Activated effector memory CD4-positive, alpha-beta T cell treated with anti-CD3 and anti-CD28 coated beads, Interleukin-2, amount 50 U/mL, for 16 hours (primary cell): ENCODE measurements around the gene RPP25L.

Experiments used
- DNase-seq: peaks from one replicate; pipeline ENCODE4 v3.0.0-alpha.2; 2020

RPP25L gene

DNA sequence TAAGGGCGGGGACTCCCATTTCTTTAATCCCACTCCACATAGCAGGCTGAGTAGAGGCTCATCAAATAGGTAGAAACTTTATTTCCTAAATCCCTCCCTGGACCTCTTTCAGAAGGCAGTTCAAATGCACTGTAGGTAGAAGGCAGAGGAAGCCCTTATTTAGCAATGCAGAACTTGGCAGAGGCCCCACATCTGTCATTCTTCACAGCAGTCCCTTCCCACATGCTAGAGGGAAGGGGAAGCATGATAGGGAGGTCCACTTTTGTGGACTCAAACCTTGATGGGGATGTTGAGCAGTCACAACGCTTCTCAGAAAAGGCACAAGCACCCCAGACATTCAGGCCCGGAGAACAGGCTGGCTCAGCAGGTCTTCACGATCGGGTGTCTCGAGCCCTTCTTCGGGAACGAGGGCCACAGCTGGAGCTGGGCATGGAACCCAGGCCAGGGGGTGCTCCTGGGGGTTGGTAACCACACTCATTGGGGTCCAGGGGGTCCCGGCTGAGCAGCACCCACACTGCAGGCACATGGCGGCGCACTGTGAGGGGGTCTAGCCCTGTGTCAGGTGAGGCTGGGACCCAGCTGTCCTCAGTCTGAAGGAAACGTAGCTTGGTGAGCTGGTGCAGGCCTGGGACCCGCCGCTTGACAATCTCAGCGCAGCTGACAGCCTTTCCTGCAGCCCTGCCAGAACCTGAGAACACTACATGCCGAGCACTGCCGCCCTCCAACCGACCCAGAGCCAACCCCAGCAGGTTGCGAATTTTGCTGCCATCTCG, 1.3 kb downstream of the RPP25L start:
- DNase-seq = no peak

DNA sequence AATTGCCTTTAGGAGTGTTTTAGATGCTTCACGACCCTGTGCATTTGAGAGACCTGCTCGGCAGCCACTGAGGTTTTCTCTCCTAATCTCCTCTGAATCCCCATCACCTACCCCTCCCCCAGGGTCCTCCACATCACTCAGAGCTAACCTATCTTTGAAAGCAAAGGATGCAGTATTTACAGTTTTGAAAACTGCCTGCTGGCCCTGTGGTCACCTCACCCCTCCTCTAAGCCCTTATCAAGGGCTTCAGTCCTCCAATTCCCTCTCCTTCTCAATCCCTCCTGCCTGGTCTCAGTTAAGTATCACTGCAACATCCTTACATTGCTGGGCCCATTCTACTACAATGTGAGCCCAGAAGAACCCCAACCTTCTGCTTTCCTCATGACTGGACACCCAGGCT, 4.6 kb downstream of the RPP25L start:
- no peak for DNase-seq

- DNase-seq = no peak
Observed at GRCh38 chr9:34606905-34607304, 5.0 kb downstream of the RPP25L start.

GRCh38 chr9:34606190-34606589, 5.7 kb downstream of the RPP25L start:
- no peak for DNase-seq

GRCh38 chr9:34603610-34604231, 8.2 kb downstream of the RPP25L start:
- DNase-seq = peak; percentile 93

DNA sequence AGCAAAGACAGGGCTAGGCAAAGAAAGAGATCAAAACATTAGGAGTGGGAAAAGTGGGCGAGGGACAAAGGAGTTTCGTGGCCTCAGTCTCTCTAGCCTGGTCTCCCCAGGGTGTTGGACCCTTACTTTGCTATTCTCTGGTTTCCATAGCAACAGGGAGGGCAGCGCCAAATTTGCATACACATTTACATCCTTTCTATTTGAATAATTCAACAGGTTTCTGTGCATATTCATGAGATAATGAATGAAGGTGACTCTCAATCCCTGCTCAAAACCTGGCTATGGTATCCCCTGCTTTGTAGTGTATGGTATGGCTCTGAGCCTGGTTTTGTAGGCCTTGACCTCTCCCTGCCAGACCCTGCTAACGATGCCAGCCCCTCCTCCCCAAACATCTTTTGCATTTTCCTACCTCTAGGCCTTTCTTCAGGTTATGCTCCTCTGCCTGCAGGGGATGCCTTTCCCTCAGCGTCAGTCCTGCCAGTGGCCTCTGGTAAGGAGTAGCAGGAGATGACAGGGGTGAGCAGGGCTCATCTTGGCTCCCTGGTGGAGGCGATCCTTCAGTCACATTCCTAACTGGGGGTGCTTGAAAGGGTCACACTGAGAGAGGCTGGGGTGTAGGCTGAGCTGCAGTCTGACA, 9.8 kb downstream of the RPP25L start:
- no peak for DNase-seq

DNA sequence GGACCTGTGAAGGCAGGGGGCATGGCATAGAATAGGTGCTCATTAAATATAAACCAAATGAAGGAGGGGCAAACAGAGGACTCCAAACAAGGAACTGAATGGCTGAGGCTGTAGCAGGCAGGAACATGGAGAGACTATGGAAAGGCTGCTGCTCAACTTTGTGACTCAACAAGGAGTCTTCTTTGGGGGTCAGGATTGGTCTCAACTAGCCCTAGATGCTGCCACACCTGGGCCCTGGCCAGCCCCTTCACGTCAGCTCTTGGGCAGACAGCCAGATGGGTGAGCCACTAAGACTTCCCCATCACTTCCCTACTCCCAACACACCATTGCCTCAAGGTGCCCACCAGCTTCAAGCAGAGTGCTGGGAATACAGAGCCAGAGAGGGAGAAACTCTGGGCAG, 11.0 kb downstream of the RPP25L start:
- no peak for DNase-seq

DNA sequence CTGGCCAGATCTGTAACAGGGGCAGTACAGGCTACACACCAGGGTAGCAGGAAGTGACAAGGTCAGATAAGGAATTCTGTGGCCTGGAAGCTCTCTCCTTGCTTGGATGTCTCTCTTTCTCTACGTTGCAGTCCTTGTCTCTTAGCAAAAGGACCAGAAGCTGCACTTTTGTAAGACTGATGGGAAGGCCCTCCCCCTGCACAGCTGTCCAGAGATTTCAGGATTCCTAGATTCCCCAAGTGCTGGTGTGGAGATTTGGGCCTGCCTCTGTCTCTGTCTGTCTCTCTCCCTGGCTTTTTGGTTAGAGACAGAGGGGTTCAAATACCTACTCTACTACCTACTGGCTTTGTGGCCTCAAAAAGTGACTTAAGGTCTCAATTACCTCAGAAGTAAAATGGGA, 12.4 kb downstream of the RPP25L start:
- DNase-seq = no peak

GRCh38 chr9:34594177-34594576, 17.7 kb downstream of the RPP25L start:
- DNase-seq = no peak

GRCh38 chr9:34592895-34593601, 18.8 kb downstream of the RPP25L start:
- no peak for DNase-seq

- no peak for DNase-seq
Observed at GRCh38 chr9:34591917-34592866, 19.7 kb downstream of the RPP25L start.

GRCh38 chr9:34591248-34591916, 20.5 kb downstream of the RPP25L start:
- peak; percentile 92 for DNase-seq

DNA sequence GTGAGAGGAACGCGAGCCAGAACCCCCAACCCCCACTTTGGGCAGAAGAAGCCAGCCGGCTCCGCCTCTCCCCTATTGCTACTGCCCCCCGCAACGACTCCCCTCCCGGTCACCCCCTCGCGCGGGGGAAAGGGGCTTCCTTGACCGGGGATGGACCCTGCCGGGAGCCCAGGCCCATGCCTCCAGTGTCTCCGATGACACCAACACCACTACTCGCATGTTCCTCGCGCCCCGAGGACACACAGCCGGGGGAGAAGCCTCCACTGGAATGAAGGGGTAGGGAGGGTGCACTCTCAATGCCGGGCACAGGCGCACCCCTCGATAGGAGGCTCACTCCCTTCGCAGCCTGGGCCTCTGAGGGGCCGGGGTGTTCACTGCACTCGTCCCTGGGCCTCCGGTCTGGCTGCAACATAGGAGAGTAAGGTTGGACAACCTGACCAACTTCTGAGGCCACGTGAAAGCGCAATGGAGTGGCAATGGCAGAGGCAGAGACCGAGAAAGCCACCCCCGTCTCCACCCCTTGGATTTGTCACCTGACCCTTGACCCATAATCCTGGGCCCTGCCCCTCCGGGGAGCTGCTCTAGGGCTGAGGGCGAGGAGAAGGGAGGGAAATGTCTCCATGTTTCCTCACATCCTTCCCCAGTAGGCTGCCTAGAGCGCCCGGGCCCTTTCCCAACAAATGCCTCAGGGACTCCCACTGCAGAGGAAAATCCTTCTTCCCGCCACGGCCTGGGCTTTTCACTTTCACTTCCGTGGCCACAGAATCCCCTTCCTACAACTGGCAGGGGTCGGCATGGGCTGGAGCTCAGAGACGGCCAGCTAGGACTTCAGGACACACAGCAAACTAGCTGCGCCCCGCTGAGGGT, 21.3 kb downstream of the RPP25L start:
- DNase-seq = no peak

- DNase-seq = no peak
Observed at GRCh38 chr9:34589636-34590380, 22.1 kb downstream of the RPP25L start, which contains the start of gene CNTFR. Gene CNTFR, minus strand, starts transcription at chr9:34589724. Its CDS starts 20,743 bp downstream, at chr9:34568981.

DNA sequence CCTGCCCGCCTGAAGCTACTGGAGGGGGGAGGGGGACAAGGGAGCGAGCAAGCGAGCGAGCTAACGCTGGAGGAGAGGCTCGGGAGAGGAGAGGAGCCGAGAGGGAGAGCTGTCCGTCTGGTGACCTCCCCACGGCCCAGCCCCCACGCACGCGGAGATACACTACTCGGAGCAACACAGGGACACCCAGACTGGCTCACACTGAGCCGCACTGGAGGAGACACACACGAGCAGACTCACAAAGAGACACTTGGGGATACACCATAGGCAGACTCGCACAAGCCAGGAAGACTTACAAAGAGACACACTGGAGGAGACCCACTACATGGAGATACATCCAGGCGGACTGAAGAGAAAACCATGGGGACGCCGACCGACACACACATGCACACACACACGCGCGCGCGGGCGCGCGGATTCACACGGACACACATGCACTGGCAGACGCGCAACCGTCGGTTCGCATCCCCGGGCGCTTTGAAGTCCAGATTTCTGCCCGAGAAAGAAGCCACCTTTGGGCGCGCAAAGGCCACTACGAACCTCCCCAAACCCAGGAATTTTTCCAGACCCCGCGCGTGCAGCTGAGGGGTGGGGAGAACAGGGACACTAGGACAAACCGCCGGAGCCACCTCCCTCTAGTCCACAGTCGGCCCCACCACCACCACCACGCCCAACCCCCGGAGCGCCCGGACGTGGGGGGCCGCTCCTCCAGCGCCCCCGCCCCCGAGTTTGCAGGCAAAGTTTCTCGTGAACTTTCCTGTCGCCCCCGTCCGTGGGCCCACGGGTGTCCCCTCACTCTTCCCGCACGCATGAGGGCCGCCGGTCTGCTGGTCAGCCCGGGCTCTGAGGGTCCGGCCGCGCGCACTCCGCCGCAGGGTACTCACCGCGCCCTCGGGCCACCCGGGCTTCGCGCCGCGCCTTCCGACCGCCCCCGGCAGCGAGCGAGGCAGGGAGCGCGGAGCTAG, 22.9 kb downstream of the RPP25L start:
- no peak for DNase-seq

DNA sequence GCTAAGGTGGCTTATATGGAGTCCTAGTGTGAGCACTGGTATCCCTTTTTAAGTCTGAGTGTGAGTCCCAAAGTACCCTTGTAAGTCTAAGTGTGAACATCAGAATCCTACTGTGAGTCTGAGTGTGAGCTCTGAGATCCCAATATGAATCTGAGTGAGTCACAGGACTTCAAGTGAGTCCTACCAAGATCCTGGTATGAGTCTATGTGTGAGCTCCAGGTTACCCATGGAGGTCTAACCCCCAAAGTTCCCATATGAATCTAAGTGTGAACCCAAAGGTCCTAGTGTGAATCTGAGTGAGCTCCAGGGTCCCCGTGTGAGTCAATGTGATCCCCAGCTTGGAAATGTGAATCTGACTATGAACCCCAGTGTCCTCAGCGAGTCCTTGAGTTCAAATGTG, 24.6 kb downstream of the RPP25L start:
- no peak for DNase-seq

DNA sequence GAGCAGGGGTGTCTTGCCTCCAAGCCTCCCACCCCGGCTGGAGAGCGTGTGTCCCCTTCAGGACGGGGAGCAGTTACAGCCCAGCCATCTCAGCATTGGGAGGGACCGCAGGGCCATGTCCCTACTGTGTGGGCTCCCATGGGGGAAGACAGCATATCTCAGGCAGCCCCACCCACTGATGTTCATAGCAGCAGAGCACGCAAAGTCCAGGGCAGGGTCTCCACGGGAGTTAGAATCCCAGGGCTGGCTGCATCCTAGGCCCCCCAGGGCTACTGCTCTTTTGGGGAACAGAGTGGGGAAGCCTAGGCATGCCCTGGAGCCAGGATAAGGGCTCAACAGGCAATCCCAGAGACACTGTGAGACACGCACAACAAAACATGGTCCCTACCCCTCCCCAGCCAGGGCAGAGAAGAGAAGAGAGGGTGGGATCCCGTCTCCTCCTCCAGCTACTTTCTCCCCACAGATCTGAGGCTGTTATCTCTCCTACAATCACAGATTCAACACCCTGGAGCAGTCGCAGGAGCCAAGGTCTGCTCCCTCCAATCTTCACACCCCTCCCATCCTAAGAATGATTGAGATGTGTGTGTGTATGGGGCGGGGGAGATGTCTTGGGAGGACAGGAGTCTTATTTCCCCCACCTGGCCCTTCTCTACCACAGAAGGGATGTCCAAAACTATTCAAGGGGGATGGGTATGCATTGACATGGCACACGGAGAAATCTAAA, 25.8 kb downstream of the RPP25L start:
- DNase-seq = no peak

- no peak for DNase-seq
Observed at GRCh38 chr9:34584970-34585369, 26.9 kb downstream of the RPP25L start.
